ENCODE results near the gene UBE2U. TPM values are rescaled to one million over a fixed set of nuclear protein-coding genes. Genes with fewer than 3 reads are reported as not detected.

The UBE2U gene
- polyA plus RNA-seq, 1 donor (not counting 4 experiments of a cell fraction or from before 2014, with no cell fraction given): not detected

- Histone ChIP-seq H3K79me2 (ENCODE audit: control insufficient read depth, insufficient read depth, low read length) (no peaks in the 10 kb centered on the region), H3K4me2 (ENCODE audit: control insufficient read depth, extremely low read depth, insufficient read depth, low read depth, low read length) (peak overlapping the region; percentile 27), H3K4me1 (ENCODE audit: control insufficient read depth, extremely low read depth, insufficient read depth, low read length) (peaks cover 4% of the 10 kb centered on the region), H3K9me3 (ENCODE audit: control insufficient read depth, low read depth, low read length) (no peaks in the 10 kb centered on the region), H3K27me3 (ENCODE audit: control insufficient read depth, extremely low read depth, insufficient read depth, low read length) (no peaks in the 10 kb centered on the region), H3K36me3 (ENCODE audit: control insufficient read depth in 2 of 2, extremely low read depth in 1 of 2, insufficient read depth in 2 of 2, low read length in 2 of 2) (no peaks in the 10 kb centered on the region), H4K20me1 (ENCODE audit: control insufficient read depth, extremely low read depth, insufficient read depth, low read length) (no peaks in the 10 kb centered on the region), H3K27ac (ENCODE audit: control insufficient read depth, insufficient read depth, low read length) (no peak overlapping the region), H3K9me1 (ENCODE audit: control insufficient read depth, extremely low read depth, insufficient read depth, low read length) (no peaks in the 10 kb centered on the region), H3K4me3 (ENCODE audit: control insufficient read depth in 2 of 3, extremely low read depth in 1 of 3, insufficient read depth in 2 of 3, low read depth in 1 of 3, low read length in 3 of 3) (no peak overlapping the region), H2AFZ (ENCODE audit: control insufficient read depth, low read length) (peak overlapping the region; percentile 9), H3K9ac (ENCODE audit: control insufficient read depth, extremely low read depth, insufficient read depth, low read length) (no peak overlapping the region)
- FAIRE-seq: peak; percentile 69
- dilution Hi-C loops (cut with MboI; ENCODE audit: extremely low pct_ligation_motif_present, low sequenced_read_pairs): no loop called here
- peak; percentile 55 to 71 (median 65) for TF ChIP-seq CTCF (optimal IDR thresholded peaks at IDR 0.05 in 1 of 3, IDR thresholded peaks at IDR 0.05 in 1 of 3, conservative IDR thresholded peaks at IDR 0.05 in 1 of 3; ENCODE audit: extremely low read depth in 1 of 3, insufficient read depth in 2 of 3, low read length in 3 of 3)
- TF ChIP-seq EZH2 (IDR thresholded peaks at IDR 0.05; ENCODE audit: low read length): no peak
- DNase-seq (ENCODE audit: low read depth, low spot score): peak; percentile 38
Measured at GRCh38 chr1:64268653-64269557, 65.5 kb downstream of the UBE2U start.

GRCh38 chr1:64269558-64269884 lies 66.1 kb downstream of the UBE2U start:
- FAIRE-seq: no peak
- TF ChIP-seq CTCF (optimal IDR thresholded peaks at IDR 0.05 in 1 of 3, IDR thresholded peaks at IDR 0.05 in 1 of 3, conservative IDR thresholded peaks at IDR 0.05 in 1 of 3; ENCODE audit: extremely low read depth in 1 of 3, insufficient read depth in 2 of 3, low read length in 3 of 3) (no peak), EZH2 (IDR thresholded peaks at IDR 0.05; ENCODE audit: low read length) (no peak)

More at GRCh38 chr1:64269558-64269884, 66.1 kb downstream of the UBE2U start:
- Histone ChIP-seq H3K4me1 (ENCODE audit: control insufficient read depth, extremely low read depth, insufficient read depth, low read length) (no peaks in the 10 kb centered on the region), H3K36me3 (ENCODE audit: control insufficient read depth in 2 of 2, extremely low read depth in 1 of 2, insufficient read depth in 2 of 2, low read length in 2 of 2) (no peaks in the 10 kb centered on the region), H3K9me1 (ENCODE audit: control insufficient read depth, extremely low read depth, insufficient read depth, low read length) (no peaks in the 10 kb centered on the region), H3K9ac (ENCODE audit: control insufficient read depth, extremely low read depth, insufficient read depth, low read length) (no peak overlapping the region), H3K27ac (ENCODE audit: control insufficient read depth, insufficient read depth, low read length) (no peak overlapping the region), H3K4me3 (ENCODE audit: control insufficient read depth in 2 of 3, extremely low read depth in 1 of 3, insufficient read depth in 2 of 3, low read depth in 1 of 3, low read length in 3 of 3) (no peak overlapping the region), H3K79me2 (ENCODE audit: control insufficient read depth, insufficient read depth, low read length) (no peaks in the 10 kb centered on the region), H2AFZ (ENCODE audit: control insufficient read depth, low read length) (peak overlapping the region; percentile 9), H4K20me1 (ENCODE audit: control insufficient read depth, extremely low read depth, insufficient read depth, low read length) (no peaks in the 10 kb centered on the region), H3K4me2 (ENCODE audit: control insufficient read depth, extremely low read depth, insufficient read depth, low read depth, low read length) (no peak overlapping the region), H3K9me3 (ENCODE audit: control insufficient read depth, low read depth, low read length) (no peaks in the 10 kb centered on the region), H3K27me3 (ENCODE audit: control insufficient read depth, extremely low read depth, insufficient read depth, low read length) (no peaks in the 10 kb centered on the region)
- dilution Hi-C loops (cut with MboI; ENCODE audit: extremely low pct_ligation_motif_present, low sequenced_read_pairs): no loop called here
- no peak for DNase-seq (ENCODE audit: low read depth, low spot score)

Data from keratinocyte (primary cell).